SK-N-MC (cell line): Measurements from ENCODE around the gene DNAJB6.

Source experiments
- EZH2 ChIP-seq: fragments of 200-600 bp; sonication (generic); IDR thresholded peaks from one replicate; pipeline ENCODE4 v1.6.1; 2017; ENCODE audit warnings: antibody characterized with exemption
- FOXP2 ChIP-seq: optimal IDR thresholded peaks from 2 replicates; pipeline ENCODE3; 2011; ENCODE audit warnings: mild to moderate bottlenecking, moderate library complexity; ENCODE audit not compliant: insufficient read depth; ENCODE audit errors: extremely low read length, control extremely low read depth
- POLR2AphosphoS5 ChIP-seq: IDR thresholded peaks from 2 replicates; pipeline ENCODE4 v1.6.1; 2012; ENCODE audit warnings: mild to moderate bottlenecking, low read depth, low read length, borderline replicate concordance

DNA sequence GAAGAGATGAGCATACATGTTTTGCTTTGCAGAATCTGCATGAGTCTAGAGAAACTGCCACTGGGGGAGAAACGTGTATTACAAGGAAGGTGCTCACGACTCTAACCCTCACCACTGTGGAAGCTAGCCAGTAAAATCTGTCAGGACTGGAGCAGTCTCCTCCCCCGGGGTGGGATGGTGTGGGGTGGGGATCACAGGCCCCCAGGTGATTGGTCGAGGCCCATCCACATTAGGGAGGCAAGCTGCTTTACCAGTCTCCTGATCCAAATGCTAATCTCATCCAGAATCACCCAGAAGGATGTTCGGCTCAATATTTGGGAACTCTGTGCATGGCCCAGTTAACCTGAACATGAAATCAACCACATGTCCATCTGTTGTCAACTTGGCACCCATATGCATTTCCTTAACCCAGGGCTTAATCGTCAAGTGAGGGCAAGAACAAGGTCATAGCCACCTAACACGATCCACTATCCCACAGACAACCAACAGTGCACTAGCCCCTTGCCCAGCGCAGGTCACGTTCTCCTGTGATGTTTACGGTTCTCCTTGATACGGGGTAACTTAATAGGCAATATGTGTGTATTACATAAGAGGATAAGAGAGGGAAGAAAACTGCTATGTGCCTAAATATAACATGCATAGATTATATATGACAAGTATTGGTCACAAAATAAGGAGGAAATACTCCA, 40.8 kb downstream of the DNAJB6 start:
- TF ChIP-seq POLR2AphosphoS5 (no peak), EZH2 (no peak), FOXP2 (no peak)
